Small intestine (tissue), 7 donors: Measurements from ENCODE around the gene SMCR8. TPM values are rescaled to one million over a fixed set of nuclear protein-coding genes. Genes with fewer than 3 reads are reported as not detected.
A peak's percentile ranks its signal among the peaks of the same experiment; 100 is the strongest.

Experiments
- DNase-seq, 2 donors: peaks; one replicate each; pipeline versions ENCODE4 v3.0.0 to v3.0.0-alpha.2; 2013
- FAIRE-seq: peaks from 2 replicates; lab custom pipeline; 2012; peaks lifted over from hg19 to GRCh38; lab: Jason Lieb, UNC
- H3K27ac ChIP-seq, 3 donors: one replicate each; pipeline ENCODE4 v1.5.1; 2013; ENCODE audit warnings: low read length in 2 of 3, mild to moderate bottlenecking in 2 of 3, control low read depth in 1 of 3, inconsistent platforms in 1 of 3, low read depth in 1 of 3, moderate library complexity in 1 of 3
- H3K27me3 ChIP-seq, 3 donors: one replicate each; pipeline ENCODE4 v1.6.1; 2013; ENCODE audit warnings: low read length in 3 of 3, inconsistent platforms in 1 of 3; ENCODE audit not compliant: control insufficient read depth in 3 of 3, insufficient read depth in 3 of 3
- H3K36me3 ChIP-seq, 3 donors: one replicate each; pipeline ENCODE4 v1.6.1; 2013; ENCODE audit warnings: low read length in 3 of 3, inconsistent platforms in 1 of 3, low read depth in 1 of 3, mild to moderate bottlenecking in 1 of 3, moderate library complexity in 1 of 3; ENCODE audit not compliant: control insufficient read depth in 3 of 3, insufficient read depth in 2 of 3
- H3K4me1 ChIP-seq, 3 donors: one replicate each; pipeline ENCODE4 v1.6.1; 2013; ENCODE audit warnings: low read length in 2 of 3, inconsistent platforms in 1 of 3, low read depth in 1 of 3, mild to moderate bottlenecking in 1 of 3, moderate library complexity in 1 of 3; ENCODE audit not compliant: control insufficient read depth in 3 of 3, insufficient read depth in 2 of 3
- H3K4me3 ChIP-seq, 3 donors: one replicate each; pipeline ENCODE4 v1.5.1; 2013; ENCODE audit warnings: low read length in 3 of 3, control low read depth in 1 of 3, inconsistent platforms in 1 of 3, low read depth in 1 of 3, mild to moderate bottlenecking in 1 of 3, moderate library complexity in 1 of 3
- H3K9me3 ChIP-seq, 2 donors: one replicate each; pipeline ENCODE4 v1.6.1; 2013; ENCODE audit warnings: low read depth in 1 of 2, low read length in 1 of 2; ENCODE audit not compliant: control insufficient read depth in 2 of 2, insufficient read depth in 1 of 2
- WGBS, 3 donors: extraction: QIAGEN DNeasy Blood & Tissue Kit; methylation state at CpG; one replicate each; pipeline ENCODE4 v1.1.7; 2013; 5-methylcytosine and 5-hydroxymethylcytosine counted together
- polyA plus RNA-seq, 4 donors: library from polyadenylated mRNA; stranded (reverse) in 3 of 4; unstranded in 1 of 4; fragments of 200-250 nt in 3 of 4; fragments of 120-200 nt in 1 of 4; gene quantifications; one replicate each; pipeline versions ENCODE4 v1.2.1 to v1.2.3, GENCODE V29; 2013
- donor health status: healthy with polysubstance abuse.
- donor health status: control.
- donor health status: control.
- donor health status: Bipolar disorder and iron deficiency.
- donor health status: healthy.

SMCR8 gene
- polyA plus RNA-seq, 4 donors: 3.4 to 20.4 (median 6.6) TPM

- H3K4me1 ChIP-seq: peaks cover 0 to 10% (median 10%) of the 10 kb centered on the region in 3 donors
- no peak for FAIRE-seq
- peaks cover 6 to 46% (median 14%) of the 10 kb centered on the region in 3 donors for H3K36me3 ChIP-seq
Measured at GRCh38 chr17:18309202-18309601, 5.9 kb upstream of the SMCR8 start.

GRCh38 chr17:18314059-18314730 is 898 bp upstream of the SMCR8 start:
- Histone ChIP-seq H3K27ac (peak overlapping the region; percentile 57 to 98 (median 91)), H3K9me3 (peaks cover 0 to 28% of the 10 kb centered on the region in 2 donors), H3K4me1 (peaks cover 8 to 36% (median 31%) of the 10 kb centered on the region in 3 donors), H3K27me3 (no peaks in the 10 kb centered on the region), H3K36me3 (peaks cover 0 to 51% (median 0%) of the 10 kb centered on the region in 3 donors), H3K4me3 (peak overlapping the region; percentile 68 to 91 (median 91))
- FAIRE-seq (no peak), DNase-seq (peak; percentile 22 to 39)
- WGBS, 3 donors: 0% methylated on average over 39 of the region's 39 CpGs

More at GRCh38 chr17:18309202-18309601, 5.9 kb upstream of the SMCR8 start:
- Histone ChIP-seq H3K4me3 (no peak overlapping the region), H3K27ac (no peak overlapping the region), H3K27me3 (no peaks in the 10 kb centered on the region), H3K9me3 (no peaks in the 10 kb centered on the region)
- WGBS, 3 donors: 92 to 98% (median 93%) methylated on average over 4 of the region's 4 CpGs
- DNase-seq: no peak

GRCh38 chr17:18315562-18315922 is 449 bp downstream of the SMCR8 start:
- 5 to 9% (median 9%) methylated on average over 18 of the region's 18 CpGs for WGBS, 3 donors
- FAIRE-seq (no peak), DNase-seq (no peak)
- H3K4me1 ChIP-seq: peaks cover 8 to 40% (median 39%) of the 10 kb centered on the region in 3 donors
- peak overlapping the region; percentile 68 to 91 (median 91) for H3K4me3 ChIP-seq
- H3K36me3 ChIP-seq: peaks cover 0 to 56% (median 0%) of the 10 kb centered on the region in 3 donors
- no peaks in the 10 kb centered on the region for H3K27me3 ChIP-seq
- H3K27ac ChIP-seq: peak overlapping the region; percentile 28 to 98 (median 91)
- H3K9me3 ChIP-seq: peaks cover 0 to 28% of the 10 kb centered on the region in 2 donors

GRCh38 chr17:18315961-18316360 is 868 bp downstream of the SMCR8 start:
- H3K36me3 ChIP-seq: peaks cover 0 to 59% (median 0%) of the 10 kb centered on the region in 3 donors
- H3K4me1 ChIP-seq: peaks cover 8 to 42% (median 40%) of the 10 kb centered on the region in 3 donors
- whole genome bisulfite sequencing, 3 donors: 67 to 74% (median 69%) methylated on average over 11 of the region's 11 CpGs
- no peaks in the 10 kb centered on the region for H3K27me3 ChIP-seq
- DNase-seq (no peak), FAIRE-seq (no peak)
- H3K4me3 ChIP-seq: peak overlapping the region; percentile 68 to 91 (median 91)
- peaks cover 0 to 28% of the 10 kb centered on the region in 2 donors for H3K9me3 ChIP-seq
- peak overlapping the region in 2 of 3 donors; percentile 91 to 98 for H3K27ac ChIP-seq

DNA sequence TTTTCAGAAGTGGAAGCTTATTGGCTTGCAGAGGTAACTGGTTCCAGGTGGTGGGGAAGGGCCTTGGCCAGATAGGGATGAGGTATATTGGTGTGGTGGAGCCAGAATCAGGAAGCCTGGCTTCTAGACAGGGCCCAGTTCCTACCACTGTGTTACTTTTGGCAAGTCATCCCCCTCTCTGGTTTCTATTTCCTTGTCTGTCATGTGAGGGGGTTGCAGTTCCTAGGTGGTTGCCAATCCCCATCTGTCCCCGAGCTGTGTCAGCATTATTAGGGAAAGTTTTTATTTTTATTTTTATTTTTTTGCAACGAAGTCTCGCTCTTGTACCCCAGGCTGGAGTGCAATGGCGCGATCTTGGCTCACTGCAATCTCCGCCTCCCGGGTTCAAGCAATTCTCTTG is 3.0 kb downstream of the SMCR8 start:
- Histone ChIP-seq H3K4me1 (peaks cover 8 to 40% (median 37%) of the 10 kb centered on the region in 3 donors), H3K36me3 (peaks cover 0 to 61% (median 6%) of the 10 kb centered on the region in 3 donors), H3K27ac (no peak overlapping the region), H3K9me3 (peaks cover 0 to 28% of the 10 kb centered on the region in 2 donors), H3K4me3 (no peak overlapping the region), H3K27me3 (no peaks in the 10 kb centered on the region)
- no peak for FAIRE-seq
- DNase-seq: no peak
- whole genome bisulfite sequencing, 3 donors: 87 to 93% (median 92%) methylated on average over 7 of the region's 7 CpGs

DNA sequence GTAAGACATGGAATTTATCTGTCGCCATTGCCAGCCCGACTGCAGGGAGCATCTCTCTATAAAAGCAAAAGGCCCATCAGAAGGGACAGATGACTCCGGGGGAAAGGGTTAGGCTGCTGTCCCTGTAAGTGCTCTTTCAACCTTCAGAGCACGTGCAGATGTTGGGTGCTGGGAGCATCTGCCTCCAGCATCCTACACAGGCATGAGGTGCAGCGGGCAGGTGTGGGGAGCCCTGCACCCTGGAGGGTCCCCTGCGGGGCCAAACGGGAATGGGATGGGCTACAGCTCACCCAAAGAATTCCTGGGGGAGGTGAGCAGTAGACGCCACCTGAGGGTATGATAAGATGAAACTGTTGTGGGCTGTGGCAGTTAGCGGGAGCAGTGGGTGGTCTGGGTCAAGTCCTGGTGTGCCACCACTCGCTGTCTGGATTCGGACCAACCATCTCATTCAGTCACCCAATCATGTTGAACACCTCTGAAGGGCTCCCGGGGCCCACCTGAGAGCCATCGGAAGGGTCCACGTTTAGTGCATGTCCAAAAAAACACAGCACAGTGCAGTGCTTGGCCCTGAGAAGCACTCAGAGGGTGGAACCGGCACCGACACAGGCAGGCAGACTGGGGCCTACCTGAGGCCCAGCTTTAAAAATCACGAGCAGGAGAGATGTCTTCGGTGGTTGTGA is 3.8 kb downstream of the SMCR8 start:
- Histone ChIP-seq H3K9me3 (peaks cover 0 to 28% of the 10 kb centered on the region in 2 donors), H3K27me3 (no peaks in the 10 kb centered on the region), H3K27ac (no peak overlapping the region), H3K4me3 (no peak overlapping the region), H3K4me1 (peaks cover 8 to 32% (median 30%) of the 10 kb centered on the region in 3 donors), H3K36me3 (peaks cover 0 to 69% (median 11%) of the 10 kb centered on the region in 3 donors)
- 65 to 82% (median 77%) methylated on average over 18 of the region's 18 CpGs for WGBS, 3 donors
- FAIRE-seq (no peak), DNase-seq (no peak)

DNA sequence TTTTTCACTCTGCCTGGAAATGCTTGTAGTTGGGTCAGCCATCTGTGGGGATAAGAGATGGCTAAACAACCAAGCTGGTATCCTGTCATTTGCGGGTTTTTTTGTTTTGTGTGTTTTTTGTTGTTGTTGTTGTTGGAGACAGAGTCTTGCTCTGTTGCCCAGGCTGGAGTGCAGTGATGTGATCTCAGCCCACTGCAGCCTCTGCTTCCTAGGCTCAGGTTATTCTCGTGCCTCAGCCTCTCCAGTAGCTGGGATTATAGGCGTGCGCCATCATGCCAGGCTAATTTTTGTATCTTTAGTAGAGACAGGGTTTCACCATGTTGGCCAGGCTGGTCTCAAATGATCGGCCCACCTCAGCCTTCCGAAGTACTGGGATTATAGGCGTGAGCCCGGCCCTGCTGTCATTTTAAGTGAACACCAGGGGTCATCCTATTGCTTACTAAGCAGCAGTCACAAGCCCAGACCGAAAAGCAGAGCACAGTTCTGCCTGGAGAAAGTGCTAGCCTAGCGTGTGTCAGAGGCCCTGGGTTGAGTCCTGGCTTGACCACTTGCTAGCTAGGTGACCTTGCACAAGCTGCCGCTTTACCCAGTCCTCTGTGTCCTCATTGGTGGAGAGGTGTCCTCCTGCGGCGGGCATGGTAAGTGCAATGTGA is 4.6 kb downstream of the SMCR8 start:
- Histone ChIP-seq H3K4me1 (peaks cover 8 to 31% (median 30%) of the 10 kb centered on the region in 3 donors), H3K4me3 (no peak overlapping the region), H3K27ac (no peak overlapping the region), H3K27me3 (no peaks in the 10 kb centered on the region), H3K36me3 (peaks cover 0 to 77% (median 15%) of the 10 kb centered on the region in 3 donors), H3K9me3 (peaks cover 0 to 28% of the 10 kb centered on the region in 2 donors)
- DNase-seq: peak; percentile 31 to 56
- no peak for FAIRE-seq
- WGBS, 3 donors: 58 to 64% (median 64%) methylated on average over 13 of the region's 13 CpGs

DNA sequence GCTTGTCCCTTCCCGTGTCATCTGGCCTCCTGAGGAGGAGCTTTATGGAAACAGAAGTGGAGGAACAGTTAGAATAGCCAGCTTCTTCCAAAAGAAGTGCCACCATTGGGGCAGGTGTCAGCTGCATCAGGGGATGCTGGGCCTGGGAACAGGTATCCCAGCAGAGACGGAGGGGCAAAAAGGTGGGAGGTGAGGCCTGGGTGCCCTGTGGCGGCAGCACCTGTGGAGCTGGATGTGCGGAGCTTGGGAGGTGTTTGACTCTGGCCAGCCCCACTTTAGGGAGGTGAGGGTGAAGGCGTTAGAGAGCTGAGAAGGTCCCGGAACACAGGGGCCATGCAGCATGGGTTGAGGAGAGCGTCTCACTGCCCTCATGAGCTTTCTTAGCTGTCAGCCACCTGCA is 5.2 kb downstream of the SMCR8 start:
- peaks cover 8 to 31% (median 30%) of the 10 kb centered on the region in 3 donors for H3K4me1 ChIP-seq
- FAIRE-seq: no peak
- no peaks in the 10 kb centered on the region for H3K27me3 ChIP-seq
- WGBS, 3 donors: 87 to 93% (median 87%) methylated on average over 7 of the region's 7 CpGs
- no peak for DNase-seq
- H3K27ac ChIP-seq: no peak overlapping the region
- peaks cover 0 to 82% (median 19%) of the 10 kb centered on the region in 3 donors for H3K36me3 ChIP-seq
- H3K9me3 ChIP-seq: peaks cover 0 to 31% of the 10 kb centered on the region in 2 donors
- no peak overlapping the region for H3K4me3 ChIP-seq
